Astrocyte (in vitro differentiated cells and primary cell): Measurements from ENCODE around the gene NEBL. TPM values are rescaled to one million over a fixed set of nuclear protein-coding genes. Genes with fewer than 3 reads are reported as not detected.
A peak's percentile ranks its signal among the peaks of the same experiment; 100 is the strongest.

Experiments
- DNase-seq: peaks from one replicate; pipeline ENCODE4 v3.0.0-alpha.2; 2010; ENCODE audit warnings: low read depth
- FAIRE-seq: peaks from 2 replicates; lab custom pipeline; 2011; peaks lifted over from hg19 to GRCh38; lab: Jason Lieb, UNC
- H2AFZ ChIP-seq: 2 replicates; pipeline ENCODE4 v1.6.0; 2012; ENCODE audit warnings: low read depth, low read length, inconsistent platforms
- H3K27ac ChIP-seq: 2 replicates; pipeline ENCODE4 v1.5.1; 2011; ENCODE audit warnings: low read depth, low read length, inconsistent platforms
- H3K27me3 ChIP-seq: 2 replicates; pipeline ENCODE4 v1.6.0; 2011; ENCODE audit warnings: low read length, inconsistent platforms; ENCODE audit not compliant: insufficient read depth
- H3K36me3 ChIP-seq: 2 replicates; pipeline ENCODE4 v1.5.1; 2011; ENCODE audit warnings: low read length, inconsistent platforms; ENCODE audit not compliant: insufficient read depth
- H3K4me1 ChIP-seq: 2 replicates; pipeline ENCODE4 v1.5.1; 2011; ENCODE audit warnings: low read length, inconsistent platforms; ENCODE audit not compliant: insufficient read depth
- H3K4me2 ChIP-seq: 2 replicates; pipeline ENCODE4 v1.6.0; 2012; ENCODE audit warnings: low read length, inconsistent platforms
- H3K4me3 ChIP-seq: 2 replicates; pipeline ENCODE4 v1.5.1; 2011; ENCODE audit warnings: low read depth, mild to moderate bottlenecking, low read length, inconsistent platforms; ENCODE audit not compliant: insufficient read depth
- H3K79me2 ChIP-seq: 2 replicates; pipeline ENCODE4 v1.6.0; 2012; ENCODE audit warnings: mild to moderate bottlenecking, low read length, inconsistent platforms; ENCODE audit not compliant: insufficient read depth
- H3K9ac ChIP-seq: 2 replicates; pipeline ENCODE4 v1.6.0; 2012; ENCODE audit warnings: mild to moderate bottlenecking, low read length, inconsistent platforms
- H3K9me3 ChIP-seq: 2 replicates; pipeline ENCODE4 v1.5.1; 2012; ENCODE audit warnings: low read depth, mild to moderate bottlenecking, low read length, inconsistent platforms; ENCODE audit not compliant: insufficient read depth
- H4K20me1 ChIP-seq: 2 replicates; pipeline ENCODE4 v1.6.0; 2012; ENCODE audit warnings: low read length, inconsistent platforms; ENCODE audit not compliant: insufficient read depth
- H3K27ac Mint-ChIP-seq: one replicate; pipeline ENCODE4 v1.8.0; 2021; ENCODE audit warnings: mild to moderate bottlenecking, mixed read lengths; ENCODE audit not compliant: unreplicated experiment
- H3K27me3 Mint-ChIP-seq: one replicate; pipeline ENCODE4 v1.8.0; 2021; ENCODE audit warnings: low read depth, mixed read lengths; ENCODE audit not compliant: unreplicated experiment
- H3K36me3 Mint-ChIP-seq: one replicate; pipeline ENCODE4 v1.8.0; 2021; ENCODE audit warnings: low read depth, mixed read lengths; ENCODE audit not compliant: unreplicated experiment
- H3K4me1 Mint-ChIP-seq: one replicate; pipeline ENCODE4 v1.8.0; 2021; ENCODE audit warnings: low read depth, mixed read lengths; ENCODE audit not compliant: unreplicated experiment
- H3K4me3 Mint-ChIP-seq: one replicate; pipeline ENCODE4 v1.8.0; 2021; ENCODE audit warnings: mild to moderate bottlenecking, moderate library complexity, mixed read lengths; ENCODE audit not compliant: unreplicated experiment
- H3K9me3 Mint-ChIP-seq: one replicate; pipeline ENCODE4 v1.8.0; 2021; ENCODE audit warnings: mild to moderate bottlenecking, mixed read lengths; ENCODE audit not compliant: unreplicated experiment
- CTCF ChIP-seq: IDR thresholded peaks from 2 replicates; pipeline ENCODE4 v1.5.1; 2011; ENCODE audit warnings: low read depth, mild to moderate bottlenecking, inconsistent platforms, low read length, moderate library complexity; ENCODE audit not compliant: insufficient read depth
- EZH2 ChIP-seq: IDR thresholded peaks from 2 replicates; pipeline ENCODE4 v1.6.1; 2012; ENCODE audit warnings: mild to moderate bottlenecking, low read length, inconsistent platforms; ENCODE audit not compliant: insufficient read depth
- total RNA-seq: library from RNA; stranded (reverse); gene quantifications from 2 replicates; pipeline ENCODE4 v1.2.1, GENCODE V29; 2021

Gene NEBL
- total RNA-seq, 1 donor from 2014 or later: 6.0 TPM

DNA sequence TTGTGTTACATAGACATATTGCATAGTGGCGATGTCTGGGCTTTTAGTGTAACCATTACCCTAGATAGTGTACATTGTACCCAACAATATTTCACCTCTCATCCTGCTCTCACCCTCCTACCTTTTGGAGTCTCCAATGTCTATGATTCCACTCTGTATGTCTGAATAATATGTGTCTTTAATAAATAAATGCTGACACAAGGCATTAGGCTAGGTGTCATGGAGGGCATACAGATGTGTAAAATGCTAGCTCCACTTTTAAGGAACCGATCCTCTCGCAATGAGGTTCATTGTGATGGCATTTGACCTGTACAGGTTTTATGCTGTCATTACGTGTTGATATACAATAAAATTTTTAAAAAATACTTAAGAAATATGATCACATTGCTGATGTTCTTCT lies 74.3 kb downstream of the NEBL start:
- Histone ChIP-seq H3K36me3 (no peaks in the 10 kb centered on the region), H4K20me1 (no peaks in the 10 kb centered on the region), H3K4me2 (no peak overlapping the region), H3K4me3 (no peak overlapping the region), H3K9ac (no peak overlapping the region), H3K27me3 (no peaks in the 10 kb centered on the region), H2AFZ (no peak overlapping the region), H3K79me2 (no peaks in the 10 kb centered on the region), H3K27ac (no peak overlapping the region), H3K4me1 (no peaks in the 10 kb centered on the region), H3K9me3 (no peaks in the 10 kb centered on the region)
- no peaks in the 10 kb centered on the region for H3K27me3 Mint-ChIP-seq
- no peak for FAIRE-seq
- H3K27ac Mint-ChIP-seq: no peak overlapping the region
- H3K4me1 Mint-ChIP-seq: peaks cover 2% of the 10 kb centered on the region
- TF ChIP-seq CTCF (no peak), EZH2 (no peak)
- no peak overlapping the region for H3K4me3 Mint-ChIP-seq
- H3K9me3 Mint-ChIP-seq: no peaks in the 10 kb centered on the region
- DNase-seq: no peak
- no peaks in the 10 kb centered on the region for H3K36me3 Mint-ChIP-seq

- no peak overlapping the region for H3K4me3 ChIP-seq
- no peaks in the 10 kb centered on the region for H3K9me3 ChIP-seq
- Mint-ChIP-seq H3K4me1 (peaks cover 15% of the 10 kb centered on the region), H3K27ac (peak overlapping the region; percentile 79), H3K9me3 (no peaks in the 10 kb centered on the region), H3K27me3 (no peaks in the 10 kb centered on the region), H3K4me3 (no peak overlapping the region), H3K36me3 (no peaks in the 10 kb centered on the region)
- TF ChIP-seq CTCF (no peak), EZH2 (no peak)
- no peak overlapping the region for H3K9ac ChIP-seq
- DNase-seq (no peak), FAIRE-seq (no peak)
- H2AFZ ChIP-seq: no peak overlapping the region
- no peaks in the 10 kb centered on the region for H3K36me3 ChIP-seq
- no peaks in the 10 kb centered on the region for H3K79me2 ChIP-seq
- no peak overlapping the region for H3K4me2 ChIP-seq
- no peaks in the 10 kb centered on the region for H3K27me3 ChIP-seq
- H3K27ac ChIP-seq: no peak overlapping the region
- no peaks in the 10 kb centered on the region for H3K4me1 ChIP-seq
- no peaks in the 10 kb centered on the region for H4K20me1 ChIP-seq
These were observed 79.5 kb downstream of the NEBL start for GRCh38 chr10:20817646-20818045.

DNA sequence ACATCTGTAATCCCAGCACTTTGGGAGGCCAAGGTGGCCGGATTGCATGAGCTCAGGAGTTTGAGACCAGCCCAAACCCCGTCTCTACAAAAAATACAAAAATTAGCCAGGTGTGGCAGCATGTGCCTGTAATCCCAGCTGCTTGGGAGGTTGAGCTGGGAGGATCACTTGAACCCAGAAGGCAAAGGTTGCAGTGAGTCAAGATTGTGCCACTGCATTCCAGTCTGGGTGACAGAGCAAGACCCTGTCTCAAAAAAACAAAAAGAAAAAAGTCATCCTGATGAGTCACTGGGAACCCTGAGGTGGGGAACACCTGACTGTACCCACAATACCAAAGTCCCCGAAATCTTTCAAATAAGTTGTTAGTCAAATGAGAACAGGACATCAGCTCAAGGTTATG lies 80.0 kb downstream of the NEBL start:
- Histone ChIP-seq H3K27me3 (no peaks in the 10 kb centered on the region), H3K79me2 (no peaks in the 10 kb centered on the region), H2AFZ (no peak overlapping the region), H3K27ac (no peak overlapping the region), H3K4me3 (no peak overlapping the region), H3K4me2 (no peak overlapping the region), H3K9ac (no peak overlapping the region), H3K4me1 (no peaks in the 10 kb centered on the region), H4K20me1 (no peaks in the 10 kb centered on the region), H3K36me3 (no peaks in the 10 kb centered on the region), H3K9me3 (no peaks in the 10 kb centered on the region)
- H3K4me3 Mint-ChIP-seq: no peak overlapping the region
- no peaks in the 10 kb centered on the region for H3K9me3 Mint-ChIP-seq
- H3K27me3 Mint-ChIP-seq: no peaks in the 10 kb centered on the region
- TF ChIP-seq EZH2 (no peak), CTCF (no peak)
- DNase-seq (no peak), FAIRE-seq (no peak)
- no peaks in the 10 kb centered on the region for H3K36me3 Mint-ChIP-seq
- H3K4me1 Mint-ChIP-seq: peaks cover 15% of the 10 kb centered on the region
- H3K27ac Mint-ChIP-seq: peak overlapping the region; percentile 79
